ENCODE data around the gene MEI1.

The MEI1 gene

DNA sequence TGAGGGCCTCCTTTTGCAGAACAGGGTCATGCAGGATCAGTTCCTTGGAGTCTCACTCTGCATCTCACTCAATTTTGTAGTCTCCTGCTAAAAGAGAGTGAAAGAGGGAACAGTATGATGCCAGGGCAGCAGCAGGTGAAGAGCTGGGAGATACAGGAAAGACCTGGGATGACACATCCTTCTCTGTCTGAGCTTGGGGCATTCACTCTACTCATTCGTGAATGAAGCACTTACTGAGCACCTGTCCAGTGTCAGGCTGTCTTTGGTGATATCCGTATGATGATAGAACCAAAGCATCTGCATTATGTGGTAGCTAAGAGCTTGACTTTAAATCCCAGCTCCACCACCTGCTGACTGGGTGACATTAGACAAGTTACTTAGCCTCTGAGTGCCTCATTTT, 148.0 kb downstream of the MEI1 start:
- H3K9ac ChIP-seq (ENCODE audit: insufficient read length, low read depth) = no peak overlapping the region
- no peaks in the 10 kb centered on the region for H3K4me1 ChIP-seq (ENCODE audit: insufficient read depth, insufficient read length)
- H3K36me3 ChIP-seq (ENCODE audit: insufficient read depth, insufficient read length, low read length) = peaks cover 8% of the 10 kb centered on the region

GRCh38 chr22:41848468-41848867, 149.2 kb downstream of the MEI1 start:
- Histone ChIP-seq H3K27me3 (ENCODE audit: insufficient read depth, insufficient read length) (no peaks in the 10 kb centered on the region), H3K9ac (ENCODE audit: insufficient read length, low read depth) (no peak overlapping the region), H3K4me1 (ENCODE audit: insufficient read depth, insufficient read length) (no peaks in the 10 kb centered on the region), H3K36me3 (ENCODE audit: insufficient read depth, insufficient read length, low read length) (peaks cover 4% of the 10 kb centered on the region), H3K9me3 (ENCODE audit: insufficient read depth, low read length) (no peaks in the 10 kb centered on the region), H3K4me3 (ENCODE audit: insufficient read length, low read depth) (no peak overlapping the region)
- no peak for DNase-seq (ENCODE audit: low read depth, low spot score)
- TF ChIP-seq YY1 (IDR thresholded peaks at IDR 0.05; ENCODE audit: insufficient read depth, insufficient read length) = no peak
- TF ChIP-seq ZNF274 (IDR thresholded peaks at IDR 0.05; ENCODE audit: low read depth, low read length) = no peak
- no peak for TF ChIP-seq SUZ12 (IDR thresholded peaks at IDR 0.05; ENCODE audit: extremely low read depth, insufficient read depth, insufficient read length)

More for the DNA sequence above, 148.0 kb downstream of the MEI1 start:
- Histone ChIP-seq H3K9me3 (ENCODE audit: insufficient read depth, low read length) (no peaks in the 10 kb centered on the region), H3K4me3 (ENCODE audit: insufficient read length, low read depth) (no peak overlapping the region), H3K27me3 (ENCODE audit: insufficient read depth, insufficient read length) (no peaks in the 10 kb centered on the region)
- no peak for DNase-seq (ENCODE audit: low read depth, low spot score)
- no peak for TF ChIP-seq SUZ12 (IDR thresholded peaks at IDR 0.05; ENCODE audit: extremely low read depth, insufficient read depth, insufficient read length)
